Choroid plexus epithelial cell (primary cell): ENCODE data around the gene TIAM2.

Experiments used
- DNase-seq: peaks from one replicate; pipeline ENCODE4 v3.0.0-alpha.2; 2010; ENCODE audit warnings: low read depth
- H3K4me3 ChIP-seq: 2 replicates; pipeline ENCODE4 v1.5.1; 2011; ENCODE audit warnings: low read depth, mild to moderate bottlenecking, control low read depth, low read length, moderate library complexity
- CTCF ChIP-seq: conservative IDR thresholded peaks from 2 replicates; pipeline ENCODE4 v1.5.1; 2011; ENCODE audit warnings: low read depth, mild to moderate bottlenecking, control low read depth, inconsistent platforms, low read length, moderate library complexity

The TIAM2 gene

GRCh38 chr6:155023717-155024116, 28.6 kb downstream of the TIAM2 start:
- no peak for TF ChIP-seq CTCF
- no peak for DNase-seq
- no peak overlapping the region for H3K4me3 ChIP-seq

DNA sequence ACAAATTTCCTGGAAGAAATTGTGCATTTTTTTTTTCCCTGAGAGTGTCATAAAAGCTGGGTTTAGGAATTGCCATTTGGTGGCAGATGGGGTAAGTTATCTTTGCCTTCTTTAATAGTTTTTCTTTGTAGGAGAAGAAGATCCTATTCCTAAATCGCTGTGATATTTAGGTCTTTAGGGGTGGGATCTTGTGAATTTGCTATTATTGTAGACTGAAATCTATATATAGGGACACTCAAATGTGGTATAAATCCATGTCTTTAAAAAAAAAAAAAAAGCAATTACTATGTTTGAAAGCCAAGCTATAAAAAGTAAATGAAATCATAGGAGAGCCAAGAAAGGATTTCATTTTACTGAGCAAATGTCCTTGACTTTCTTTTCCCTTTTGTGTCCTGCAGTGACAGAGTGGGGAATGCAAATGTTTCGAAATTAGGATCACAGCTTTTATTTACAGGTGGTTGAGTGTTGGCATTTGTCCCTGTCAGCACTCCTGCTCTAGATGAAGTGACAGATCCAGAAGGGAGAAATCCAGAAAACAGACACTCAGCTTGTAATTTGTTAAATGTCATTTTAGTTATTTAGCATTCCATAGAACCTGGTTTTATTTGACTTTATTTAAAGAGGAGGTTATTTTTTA, 29.4 kb downstream of the TIAM2 start:
- no peak for TF ChIP-seq CTCF
- DNase-seq: no peak
- no peak overlapping the region for H3K4me3 ChIP-seq

- H3K4me3 ChIP-seq: no peak overlapping the region
- DNase-seq: peak; percentile 77
- no peak for TF ChIP-seq CTCF
Measured at GRCh38 chr6:155026022-155026705, 31.0 kb downstream of the TIAM2 start.

GRCh38 chr6:155026706-155027045, 31.6 kb downstream of the TIAM2 start:
- no peak overlapping the region for H3K4me3 ChIP-seq
- no peak for DNase-seq
- no peak for TF ChIP-seq CTCF

DNA sequence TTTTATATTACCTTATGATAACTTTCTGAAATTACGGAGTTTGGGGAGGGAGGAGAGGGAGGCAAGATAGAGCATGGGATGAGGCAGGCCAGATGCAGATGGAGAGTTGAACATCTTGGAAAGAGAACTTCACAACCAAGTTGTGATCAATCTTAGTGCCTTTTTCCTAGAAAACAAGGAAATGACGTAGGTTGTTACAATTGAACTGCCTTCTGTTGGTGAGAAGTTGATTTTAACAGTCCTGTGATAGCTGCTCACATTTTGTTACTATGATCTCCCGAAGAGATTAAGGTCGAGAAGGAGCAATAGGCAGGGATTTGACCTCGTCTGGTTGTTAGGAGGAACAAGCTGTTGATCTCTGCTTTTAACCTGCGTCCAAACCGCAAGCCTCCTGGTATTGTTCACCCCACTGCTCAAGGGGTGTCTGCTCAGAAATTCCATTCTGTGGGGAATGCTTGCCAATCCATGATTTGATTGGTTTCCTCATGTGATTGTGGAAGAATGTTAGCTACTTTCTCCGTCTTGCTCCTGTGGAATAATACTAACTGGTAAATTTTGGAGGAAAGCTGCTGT, 35.1 kb downstream of the TIAM2 start:
- H3K4me3 ChIP-seq: no peak overlapping the region
- no peak for TF ChIP-seq CTCF
- DNase-seq: no peak

- no peak for DNase-seq
- H3K4me3 ChIP-seq: no peak overlapping the region
- no peak for TF ChIP-seq CTCF
Measured at GRCh38 chr6:155031091-155031490, 36.0 kb downstream of the TIAM2 start.
